GM23338 (cell line): ENCODE measurements around the gene OST4. TPM values are rescaled to one million over a fixed set of nuclear protein-coding genes. Genes with fewer than 3 reads are reported as not detected.
"Not testable (repeated sequence)": the region's sequence is repeated elsewhere in the genome, so short reads cannot be mapped to it uniquely, and the experiment has no call there.

Experiments
- ATAC-seq: fragments of 200-7000 bp; cut with Tn5 transposase; 3 replicates; pipeline ENCODE4 v1.9.1; 2020
- DNase-seq: peaks from one replicate; pipeline ENCODE4 v3.0.0-alpha.2; 2015; ENCODE audit warnings: low spot score
- H2AFZ ChIP-seq: fragments of 200-600 bp; sonication (generic); 2 replicates; pipeline ENCODE4 v1.8.0; 2016; ENCODE audit warnings: antibody characterized with exemption, mild to moderate bottlenecking, moderate library complexity
- H3F3A ChIP-seq: fragments of 200-600 bp; sonication (generic); replicated peaks from 2 replicates; pipeline ENCODE4 v1.8.0; 2017; ENCODE audit warnings: antibody characterized with exemption, mixed run types, low read depth
- H3K27ac ChIP-seq: fragments of 200-600 bp; sonication (generic); 2 replicates; pipeline ENCODE4 v1.6.1; 2016; ENCODE audit warnings: low read depth
- H3K27me3 ChIP-seq: fragments of 200-600 bp; sonication (generic); 2 replicates; pipeline ENCODE4 v1.8.0; 2016; ENCODE audit warnings: mild to moderate bottlenecking, mixed run types, moderate library complexity; ENCODE audit not compliant: insufficient read depth
- H3K36me3 ChIP-seq: fragments of 200-600 bp; sonication (generic); 2 replicates; pipeline ENCODE4 v1.8.0; 2016; ENCODE audit warnings: mild to moderate bottlenecking; ENCODE audit not compliant: insufficient read depth
- H3K4me1 ChIP-seq: fragments of 200-600 bp; sonication (generic); 2 replicates; pipeline ENCODE4 v1.8.0; 2016; ENCODE audit warnings: mild to moderate bottlenecking, moderate library complexity; ENCODE audit not compliant: insufficient read depth
- H3K4me2 ChIP-seq: fragments of 200-600 bp; sonication (generic); 2 replicates; pipeline ENCODE4 v1.7.1; 2017; ENCODE audit warnings: mixed run types
- H3K4me3 ChIP-seq: fragments of 200-600 bp; sonication (generic); 2 replicates; pipeline ENCODE4 v1.6.1; 2016; ENCODE audit warnings: mixed run types
- H3K79me2 ChIP-seq: fragments of 200-600 bp; sonication (generic); replicated peaks from 2 replicates; pipeline ENCODE4 v1.8.0; 2017; ENCODE audit warnings: mild to moderate bottlenecking; ENCODE audit not compliant: insufficient read depth
- H3K9me2 ChIP-seq: fragments of 200-600 bp; sonication (generic); 2 replicates; pipeline ENCODE4 v1.8.0; 2017; ENCODE audit not compliant: insufficient read depth
- H4K20me1 ChIP-seq: fragments of 200-600 bp; sonication (generic); replicated peaks from 2 replicates; pipeline ENCODE4 v1.8.0; 2017; ENCODE audit warnings: mild to moderate bottlenecking; ENCODE audit not compliant: insufficient read depth
- H3K27ac Mint-ChIP-seq: 2 replicates; pipeline ENCODE4 v1.8.0; 2020; ENCODE audit warnings: inconsistent platforms, mild to moderate bottlenecking, moderate library complexity, mixed read lengths
- H3K27me3 Mint-ChIP-seq: 3 replicates; pipeline ENCODE4 v1.8.0; 2022; ENCODE audit warnings: low read depth, mild to moderate bottlenecking, moderate library complexity, mixed read lengths, inconsistent platforms; ENCODE audit not compliant: insufficient read depth, poor library complexity
- H3K36me3 Mint-ChIP-seq: 3 replicates; pipeline ENCODE4 v1.8.0; 2021; ENCODE audit warnings: low read depth, mild to moderate bottlenecking, inconsistent platforms, moderate library complexity, mixed read lengths
- H3K4me1 Mint-ChIP-seq: 3 replicates; pipeline ENCODE4 v1.8.0; 2020; ENCODE audit warnings: mild to moderate bottlenecking, inconsistent platforms, mixed read lengths
- H3K4me3 Mint-ChIP-seq: 3 replicates; pipeline ENCODE4 v1.8.0; 2021; ENCODE audit warnings: moderate library complexity, mild to moderate bottlenecking, inconsistent platforms, mixed read lengths
- H3K9me3 Mint-ChIP-seq: 3 replicates; pipeline ENCODE4 v1.8.0; 2020; ENCODE audit warnings: moderate library complexity, mild to moderate bottlenecking, inconsistent platforms, mixed read lengths
- CREB1 ChIP-seq: fragments of 250-450 bp; sonication (Bioruptor Pico); IDR thresholded peaks from 2 replicates; pipeline ENCODE4 v1.5.0; 2020; ENCODE audit warnings: low read depth, mild to moderate bottlenecking, moderate library complexity
- EZH2 ChIP-seq: fragments of 200-600 bp; sonication (generic); IDR thresholded peaks from one replicate; pipeline ENCODE4 v1.8.0; 2017; ENCODE audit warnings: antibody characterized with exemption, mild to moderate bottlenecking, low read depth; ENCODE audit not compliant: unreplicated experiment
- POLR2AphosphoS5 ChIP-seq: IDR thresholded peaks from 2 replicates; pipeline ENCODE4 v1.6.1; 2016; ENCODE audit warnings: antibody characterized with exemption, low read depth
- STAT1 ChIP-seq: IDR thresholded peaks from one replicate; pipeline ENCODE4 v1.6.1; 2016; ENCODE audit warnings: antibody characterized with exemption; ENCODE audit not compliant: unreplicated experiment
- long read RNA-seq: library from polyadenylated mRNA; unstranded; transcript quantifications from one replicate; pipeline ENCODE4 v2.0.0, GENCODE V29; 2020; ENCODE audit not compliant: unreplicated experiment
- polyA plus RNA-seq: library from polyadenylated mRNA; unstranded; fragments of >200 nt; fragmentation: Nextera tagmentation; extraction: Ambion mirVana; gene quantifications from 2 replicates; pipeline ENCODE4 v1.2.1, GENCODE V29; 2016
- total RNA-seq: library from RNA; depleted of rRNA; stranded (reverse); fragments of >200 nt; shearing (Covaris generic); gene quantifications from 2 replicates; pipeline ENCODE4 v1.2.3, GENCODE V29; 2014; rRNA removed
- TF ChIP-seq, protein P1 (sequence below): IDR thresholded peaks from 2 replicates; pipeline ENCODE4 v1.6.1; 2016; ENCODE audit warnings: antibody characterized with exemption

Gene OST4
- 155 and 226 TPM in 2 replicates for total RNA-seq
- 568 and 617 TPM in 2 replicates for polyA plus RNA-seq
- long read RNA-seq, transcript OST4-201 (2 exons, 559 nt), result minor isoform, 5 of 191 reads
- long read RNA-seq, transcript OST4-203 (3 exons, 561 nt), result major isoform, 185 of 191 reads
- long read RNA-seq, partial matches to known transcripts, result 0 of 191 reads
- long read RNA-seq, other reads (novel, unspliced or antisense), result 0 of 191 reads

DNA sequence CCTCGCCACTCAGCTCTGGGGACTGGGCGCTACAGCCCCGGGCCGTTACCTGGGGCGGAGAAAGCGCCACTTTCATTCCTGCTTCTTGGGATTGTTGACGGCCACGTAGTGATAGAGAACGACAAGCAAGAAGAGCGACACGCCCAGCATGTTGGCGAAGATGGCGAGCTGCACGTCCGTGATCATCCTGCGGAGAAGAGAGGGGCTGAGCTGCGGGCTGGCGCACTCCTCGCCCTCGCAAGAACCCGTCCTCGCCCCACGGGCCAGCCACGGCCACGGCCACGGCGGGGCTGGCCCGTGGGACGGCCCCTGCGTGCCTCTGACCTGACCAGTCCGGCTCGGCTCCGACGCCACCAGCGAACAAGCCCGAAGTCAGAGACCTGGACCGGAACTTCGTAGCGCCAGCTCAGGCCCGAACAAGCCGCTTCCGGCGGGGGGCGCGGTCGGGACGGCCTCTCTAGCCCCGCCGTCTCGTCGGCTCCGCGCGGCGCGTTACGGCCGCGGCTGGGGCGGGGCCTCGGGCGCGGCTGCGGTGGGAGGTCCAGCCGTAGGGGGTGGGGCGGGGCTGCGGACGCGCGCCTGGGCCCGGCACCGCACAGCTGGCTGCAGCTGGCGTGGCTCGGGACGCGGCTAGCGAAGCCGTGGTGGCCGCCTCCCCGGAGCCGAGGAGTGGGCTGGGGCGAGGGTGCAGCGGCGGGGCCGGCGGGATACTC lies at the start of gene OST4:
OST4 (minus strand) TSS at position 378 of the 713 bp plus-strand sequence.
- H3K27me3 ChIP-seq, result no peaks in the 10 kb centered on the region
- peaks cover 3% of the 10 kb centered on the region; the same call in 1 of the 2 replicates for H3K36me3 ChIP-seq
- peaks cover 8% of the 10 kb centered on the region for H4K20me1 ChIP-seq
- peak within 1 kb of the TSS; percentile 100 for H3K4me3 ChIP-seq
- Mint-ChIP-seq H3K27me3 (peaks cover 17% of the 10 kb centered on the region), H3K36me3 (peaks cover 32% of the 10 kb centered on the region), H3K27ac (peak within 1 kb of the TSS; percentile 88), H3K4me3 (peak within 1 kb of the TSS; percentile 99), H3K9me3 (no peaks in the 10 kb centered on the region; the same call in 2 of the 3 replicates), H3K4me1 (peaks cover 15% of the 10 kb centered on the region)
- peaks cover 19% of the 10 kb centered on the region for H3K79me2 ChIP-seq
- H3K9me2 ChIP-seq, result no peaks in the 10 kb centered on the region
- H3K4me2 ChIP-seq, result peak within 1 kb of the TSS; percentile 99
- peaks cover 7% of the 10 kb centered on the region; the same call in 1 of the 2 replicates for H3F3A ChIP-seq
- H3K27ac ChIP-seq, result peak within 1 kb of the TSS; percentile 95
- TF ChIP-seq CREB1 (peak; percentile 83), STAT1 (no peak), POLR2AphosphoS5 (peak; percentile 86)
- TF ChIP-seq, protein P1, sequence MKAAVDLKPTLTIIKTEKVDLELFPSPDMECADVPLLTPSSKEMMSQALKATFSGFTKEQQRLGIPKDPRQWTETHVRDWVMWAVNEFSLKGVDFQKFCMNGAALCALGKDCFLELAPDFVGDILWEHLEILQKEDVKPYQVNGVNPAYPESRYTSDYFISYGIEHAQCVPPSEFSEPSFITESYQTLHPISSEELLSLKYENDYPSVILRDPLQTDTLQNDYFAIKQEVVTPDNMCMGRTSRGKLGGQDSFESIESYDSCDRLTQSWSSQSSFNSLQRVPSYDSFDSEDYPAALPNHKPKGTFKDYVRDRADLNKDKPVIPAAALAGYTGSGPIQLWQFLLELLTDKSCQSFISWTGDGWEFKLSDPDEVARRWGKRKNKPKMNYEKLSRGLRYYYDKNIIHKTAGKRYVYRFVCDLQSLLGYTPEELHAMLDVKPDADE, result peak; percentile 72
- peak; percentile 97 for DNase-seq
- H3K4me1 ChIP-seq, result peaks cover 19% of the 10 kb centered on the region
- peak within 1 kb of the TSS; percentile 92 for H2AFZ ChIP-seq
- ATAC-seq, result peak; percentile 84

GRCh38 chr2:27119330-27119670 lies 47.8 kb upstream of the OST4 start:
- Mint-ChIP-seq H3K4me3 (peak overlapping the region; percentile 80), H3K4me1 (peaks cover 13% of the 10 kb centered on the region; the same call in 2 of the 3 replicates), H3K27me3 (peaks cover 59% of the 10 kb centered on the region)
- H3K36me3 Mint-ChIP-seq, H3K36me3 ChIP-seq, DNase-seq, H3K79me2 ChIP-seq, H3K27ac ChIP-seq, H4K20me1 ChIP-seq, H3F3A ChIP-seq, H3K9me2 ChIP-seq, H3K27ac Mint-ChIP-seq, H3K9me3 Mint-ChIP-seq, ATAC-seq: not testable (repeated sequence)
- peak; percentile 9 for TF ChIP-seq EZH2
- peak overlapping the region; percentile 84; the same call in 1 of the 2 replicates for H2AFZ ChIP-seq
- H3K4me2 ChIP-seq, result peak overlapping the region; percentile 85
- H3K4me3 ChIP-seq, result peak overlapping the region; percentile 65
- H3K4me1 ChIP-seq, result peaks cover 19% of the 10 kb centered on the region
- peaks cover 71% of the 10 kb centered on the region for H3K27me3 ChIP-seq

DNA sequence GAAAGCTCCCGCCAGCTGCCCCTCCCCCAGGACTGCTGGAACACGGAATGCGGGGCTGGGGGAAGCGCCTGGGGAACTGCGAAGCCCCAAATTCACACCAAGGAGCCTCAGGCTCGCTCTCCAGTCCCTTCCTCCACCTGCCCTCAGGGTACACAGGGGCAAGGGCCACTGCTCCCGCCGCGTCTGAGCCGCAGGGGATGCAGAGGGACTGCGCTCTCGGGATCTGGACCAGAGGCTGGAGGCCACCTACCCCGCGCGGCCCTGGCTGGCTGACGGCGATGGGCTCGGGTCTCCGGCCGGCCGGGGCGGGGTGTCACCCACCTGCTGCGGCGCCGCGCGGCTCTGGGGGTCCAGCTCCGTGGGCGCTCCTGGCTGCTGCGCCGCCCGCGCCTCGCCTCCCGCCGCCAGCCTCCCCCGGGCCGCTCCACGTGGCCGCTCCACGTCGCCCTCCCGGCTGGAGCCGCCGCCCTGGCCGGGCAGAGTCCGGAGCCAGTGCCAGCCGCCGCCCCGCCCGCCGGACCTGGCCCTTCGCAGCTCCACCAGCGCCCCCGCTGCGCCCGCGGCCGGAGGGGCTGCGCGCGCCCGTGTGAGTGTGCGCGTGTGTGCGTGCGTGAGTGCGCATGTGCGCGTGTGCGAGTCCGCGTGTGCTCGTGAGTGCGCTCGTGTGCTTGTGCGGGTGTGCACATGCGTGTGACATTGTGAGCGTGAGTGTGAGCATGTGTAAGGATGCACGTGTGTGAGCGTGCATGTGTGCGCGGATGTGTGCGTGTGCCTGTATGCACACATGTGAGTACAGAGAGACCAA lies 47.3 kb upstream of the OST4 start, which contains the start of gene CGREF1:
CGREF1 (minus strand) TSS at position 604 of the 805 bp plus-strand sequence. CDS start 14,762 bp downstream, outside the sequence.
- Mint-ChIP-seq H3K4me1 (peaks cover 11% of the 10 kb centered on the region; the same call in 2 of the 3 replicates), H3K4me3 (peak within 1 kb of the TSS; percentile 80), H3K9me3 (no peaks in the 10 kb centered on the region; the same call in 2 of the 3 replicates), H3K27ac (no peak within 1 kb of the TSS), H3K36me3 (no peaks in the 10 kb centered on the region; the same call in 2 of the 3 replicates), H3K27me3 (peaks cover 54% of the 10 kb centered on the region)
- peak within 1 kb of the TSS; percentile 85 for H3K4me2 ChIP-seq
- no peaks in the 10 kb centered on the region for H3K79me2 ChIP-seq
- H3K4me3 ChIP-seq, result peak within 1 kb of the TSS; percentile 65
- H3K36me3 ChIP-seq, result no peaks in the 10 kb centered on the region
- TF ChIP-seq, protein P1, result no peak
- TF ChIP-seq EZH2, result peak; percentile 13
- DNase-seq, result peak; percentile 64
- H4K20me1 ChIP-seq, result no peaks in the 10 kb centered on the region
- H3K27ac ChIP-seq, result no peak within 1 kb of the TSS
- peak within 1 kb of the TSS; percentile 96 for H2AFZ ChIP-seq
- H3K4me1 ChIP-seq, result peaks cover 15% of the 10 kb centered on the region
- peak; percentile 70 for ATAC-seq
- H3K27me3 ChIP-seq, result peaks cover 66% of the 10 kb centered on the region
- no peaks in the 10 kb centered on the region for H3K9me2 ChIP-seq
- H3F3A ChIP-seq, result peaks cover 9% of the 10 kb centered on the region; the same call in 1 of the 2 replicates
